CD14-positive monocyte (primary cell): ENCODE results near the gene HNRNPM. TPM values are rescaled to one million over a fixed set of nuclear protein-coding genes. Genes with fewer than 3 reads are reported as not detected.

Experiments
- DNase-seq, 3 donors: peaks; one replicate each; pipeline ENCODE4 v3.0.0-alpha.2; 2011 to 2022
- H2AFZ ChIP-seq: 2 replicates; pipeline ENCODE4 v1.6.0; 2012; ENCODE audit warnings: mild to moderate bottlenecking, low read depth, low read length, inconsistent platforms; ENCODE audit not compliant: insufficient read depth, poor library complexity, severe bottlenecking
- H3K27ac ChIP-seq, 2 donors: 1 replicate in 1 of 2; 2 replicates in 1 of 2; pipeline ENCODE4 v1.5.1; 2012 to 2013; ENCODE audit warnings: low read length in 2 of 2, control low read depth in 1 of 2, inconsistent platforms in 1 of 2, low read depth in 1 of 2, mild to moderate bottlenecking in 1 of 2
- H3K27me3 ChIP-seq, 2 donors: one replicate each; pipeline versions ENCODE4 v1.6.0 to v1.6.1; 2011 to 2013; ENCODE audit warnings: low read length in 2 of 2; ENCODE audit not compliant: control insufficient read depth in 2 of 2, insufficient read depth in 2 of 2
- H3K36me3 ChIP-seq, 2 donors: replicated peaks in 1 of 2; 1 replicate in 1 of 2; 2 replicates in 1 of 2; pipeline versions ENCODE4 v1.5.1 to v1.6.1; 2012 to 2013; ENCODE audit warnings: low read length in 2 of 2, control low read depth in 1 of 2, inconsistent platforms in 1 of 2, mild to moderate bottlenecking in 1 of 2; ENCODE audit not compliant: insufficient read depth in 2 of 2, control insufficient read depth in 1 of 2
- H3K4me1 ChIP-seq, 2 donors: 1 replicate in 1 of 2; 2 replicates in 1 of 2; pipeline versions ENCODE4 v1.5.1 to v1.6.1; 2012 to 2013; ENCODE audit warnings: low read length in 2 of 2, control low read depth in 1 of 2, inconsistent platforms in 1 of 2, mild to moderate bottlenecking in 1 of 2, moderate library complexity in 1 of 2; ENCODE audit not compliant: insufficient read depth in 2 of 2, control insufficient read depth in 1 of 2
- H3K4me2 ChIP-seq: replicated peaks from 2 replicates; pipeline ENCODE3; 2012; ENCODE audit warnings: low read length, moderate library complexity, mild to moderate bottlenecking; ENCODE audit not compliant: poor library complexity, severe bottlenecking; ENCODE audit errors: extremely low read depth
- H3K4me3 ChIP-seq, 3 experiments: fragments of 200-600 bp in 1 of 3; sonication (generic) in 1 of 3; replicated peaks in 1 of 3; 1 replicate in 2 of 3; 2 replicates in 1 of 3; pipeline ENCODE4 v1.5.1; 2011 to 2013; ENCODE audit warnings: low read length in 3 of 3, mild to moderate bottlenecking in 3 of 3, control low read depth in 2 of 3, low read depth in 2 of 3, inconsistent platforms in 1 of 3, moderate library complexity in 1 of 3
- H3K79me2 ChIP-seq: 2 replicates; pipeline ENCODE4 v1.6.0; 2012; ENCODE audit warnings: mild to moderate bottlenecking, control low read depth, inconsistent platforms, low read length, moderate library complexity; ENCODE audit not compliant: insufficient read depth
- H3K9ac ChIP-seq: 2 replicates; pipeline ENCODE4 v1.6.0; 2017; ENCODE audit warnings: low read length, mild to moderate bottlenecking; ENCODE audit not compliant: insufficient read depth, poor library complexity, severe bottlenecking
- H3K9me3 ChIP-seq, 2 donors: replicated peaks in 1 of 2; 1 replicate in 1 of 2; 2 replicates in 1 of 2; pipeline versions ENCODE4 v1.5.1 to v1.6.1; 2012 to 2013; ENCODE audit warnings: low read length in 2 of 2, control low read depth in 1 of 2; ENCODE audit not compliant: control insufficient read depth in 1 of 2, insufficient read depth in 1 of 2
- H4K20me1 ChIP-seq: 2 replicates; pipeline ENCODE4 v1.6.0; 2012; ENCODE audit warnings: mild to moderate bottlenecking, low read length, control low read depth, moderate library complexity; ENCODE audit not compliant: insufficient read depth
- H3K27ac Mint-ChIP-seq, 7 donors: one replicate each; pipeline ENCODE4 v1.8.0; 2020; ENCODE audit warnings: mild to moderate bottlenecking in 7 of 7, mixed read lengths in 7 of 7, moderate library complexity in 6 of 7, inconsistent platforms in 2 of 7
- H3K27me3 Mint-ChIP-seq, 3 donors: one replicate each; pipeline ENCODE4 v1.8.0; 2021 to 2022; ENCODE audit warnings: low read depth in 3 of 3, mild to moderate bottlenecking in 3 of 3, mixed read lengths in 3 of 3, moderate library complexity in 3 of 3, inconsistent platforms in 1 of 3
- H3K36me3 Mint-ChIP-seq, 2 donors: one replicate each; pipeline ENCODE4 v1.8.0; 2020; ENCODE audit warnings: mixed read lengths in 2 of 2, inconsistent platforms in 1 of 2, mild to moderate bottlenecking in 1 of 2
- H3K4me1 Mint-ChIP-seq: one replicate; pipeline ENCODE4 v1.8.0; 2020; ENCODE audit warnings: mild to moderate bottlenecking, mixed read lengths
- H3K4me3 Mint-ChIP-seq, 2 donors: one replicate each; pipeline ENCODE4 v1.8.0; 2020; ENCODE audit warnings: mild to moderate bottlenecking in 2 of 2, mixed read lengths in 2 of 2, moderate library complexity in 1 of 2
- H3K9me3 Mint-ChIP-seq, 7 donors: one replicate each; pipeline ENCODE4 v1.8.0; 2020 to 2022; ENCODE audit warnings: mixed read lengths in 7 of 7, mild to moderate bottlenecking in 6 of 7, moderate library complexity in 6 of 7, inconsistent platforms in 2 of 7
- CTCF ChIP-seq: fragments of 200-600 bp; IDR thresholded peaks from one replicate; pipeline ENCODE4 v1.8.0; 2022; ENCODE audit warnings: antibody characterized with exemption, mild to moderate bottlenecking
- WGBS: methylation state at CpG from one replicate; pipeline ENCODE4 v1.1.5; 2013; ENCODE audit warnings: missing lambda C conversion rate; ENCODE audit not compliant: insufficient coverage; 5-methylcytosine and 5-hydroxymethylcytosine counted together
- intact Hi-C, 2 donors: fragments of 100-400 bp; cut with micrococcal nuclease; formaldehyde crosslinking; loops; one replicate each; pipeline versions ENCODE4 v1.15.0 to v1.15.1; 2023
- polyA plus RNA-seq, 3 donors: library from polyadenylated mRNA; depleted of rRNA in 1 of 3; unstranded in 2 of 3; stranded (reverse) in 1 of 3; fragments of 300-500 nt in 2 of 3; fragments of >200 nt in 1 of 3; fragmentation: Illumina TruSeq in 2 of 3; gene quantifications; 1 replicate in 2 of 3; 2 replicates in 1 of 3; pipeline ENCODE4 v1.2.3, GENCODE V29; 2012 to 2021

The HNRNPM gene
- polyA plus RNA-seq, 3 donors = 77.0 to 121 (median 116) TPM

DNA sequence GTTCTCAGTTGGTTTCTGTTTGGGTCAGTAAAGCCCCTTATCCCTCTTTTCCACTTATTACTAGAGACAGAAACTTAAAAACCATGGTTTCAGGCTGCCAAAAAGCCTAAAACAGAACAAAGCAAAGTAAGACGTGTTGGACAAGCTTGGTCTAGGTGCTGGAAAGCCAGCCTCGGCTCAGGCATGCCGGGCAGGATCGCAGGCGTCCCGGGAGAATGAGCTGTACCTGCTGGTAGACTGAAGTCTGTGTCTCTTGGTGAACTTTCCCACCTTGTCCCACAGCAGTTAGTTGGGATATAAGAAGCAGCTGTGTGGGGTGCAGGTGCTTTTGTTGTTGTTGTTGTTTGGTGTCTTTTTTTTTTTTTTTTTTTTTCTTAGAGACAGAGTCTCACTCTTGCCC is 36.8 kb downstream of the HNRNPM start:
- Histone ChIP-seq H3K36me3 (peaks cover 65 to 86% of the 10 kb centered on the region in 2 donors), H3K4me1 (peaks cover 30 to 31% of the 10 kb centered on the region in 2 donors), H3K9me3 (peaks cover 0 to 6% of the 10 kb centered on the region in 2 donors), H2AFZ (no peak overlapping the region), H3K27ac (peak overlapping the region in 1 of 2 donors; percentile 23), H4K20me1 (peaks cover 80% of the 10 kb centered on the region), H3K4me3 (no peak overlapping the region), H3K9ac (no peak overlapping the region), H3K79me2 (peaks cover 90% of the 10 kb centered on the region), H3K27me3 (no peaks in the 10 kb centered on the region), H3K4me2 (no peak overlapping the region)
- Mint-ChIP-seq H3K4me1 (peaks cover 40% of the 10 kb centered on the region), H3K4me3 (no peak overlapping the region), H3K9me3 (peaks cover 0 to 8% (median 6%) of the 10 kb centered on the region in 7 donors), H3K27me3 (peaks cover 0 to 4% (median 0%) of the 10 kb centered on the region in 3 donors), H3K27ac (peak overlapping the region in 1 of 7 donors; percentile 25), H3K36me3 (peaks cover 76 to 92% of the 10 kb centered on the region in 2 donors)
- 100% methylated on average over 1 of the region's 6 CpGs for WGBS
- DNase-seq = no peak
- intact Hi-C loops = no loop called here
- no peak for TF ChIP-seq CTCF

- H3K27ac Mint-ChIP-seq = peak overlapping the region in 6 of 7 donors; percentile 15 to 94 (median 54)
- H3K79me2 ChIP-seq = peaks cover 83% of the 10 kb centered on the region
- H3K4me3 ChIP-seq = no peak overlapping the region
- peaks cover 0 to 8% (median 6%) of the 10 kb centered on the region in 7 donors for H3K9me3 Mint-ChIP-seq
- 99% methylated on average over 9 of the region's 11 CpGs for WGBS
- H3K36me3 Mint-ChIP-seq = peaks cover 74 to 90% of the 10 kb centered on the region in 2 donors
- H3K4me1 ChIP-seq = peaks cover 41 to 42% of the 10 kb centered on the region in 2 donors
- H2AFZ ChIP-seq = no peak overlapping the region
- peaks cover 59 to 79% of the 10 kb centered on the region in 2 donors for H3K36me3 ChIP-seq
- no peak for TF ChIP-seq CTCF
- no peak for DNase-seq
- peak overlapping the region in 1 of 2 donors; percentile 92 for H3K27ac ChIP-seq
- H3K27me3 Mint-ChIP-seq = peaks cover 0 to 4% (median 2%) of the 10 kb centered on the region in 3 donors
- no peak overlapping the region for H3K4me3 Mint-ChIP-seq
- peaks cover 0 to 6% of the 10 kb centered on the region in 2 donors for H3K9me3 ChIP-seq
- H3K27me3 ChIP-seq = no peaks in the 10 kb centered on the region
- no peak overlapping the region for H3K9ac ChIP-seq
- H3K4me1 Mint-ChIP-seq = peaks cover 50% of the 10 kb centered on the region
- H4K20me1 ChIP-seq = peaks cover 71% of the 10 kb centered on the region
- intact Hi-C loops = no loop called here
- H3K4me2 ChIP-seq = no peak overlapping the region
Measured at GRCh38 chr19:8482696-8483095, 37.9 kb downstream of the HNRNPM start.
